Prostate gland (tissue), 2 donors: Measurements from ENCODE around the gene TEFM.

ENCODE experiments used
- CTCF ChIP-seq, 4 experiments: fragments of 200-600 bp in 2 of 4; fragments of 450-650 bp in 2 of 4; sonication (generic) in 2 of 4; IDR thresholded peaks; 1 replicate in 3 of 4; 2 replicates in 1 of 4; pipeline ENCODE4 v1.5.1; 2016 to 2019; ENCODE audit warnings: antibody characterized with exemption in 4 of 4, mild to moderate bottlenecking in 2 of 4, moderate library complexity in 2 of 4
- POLR2A ChIP-seq: fragments of 450-650 bp; IDR thresholded peaks from one replicate; pipeline ENCODE4 v1.6.1; 2016; ENCODE audit warnings: antibody characterized with exemption, mild to moderate bottlenecking

GRCh38 chr17:30927756-30928155, 21.7 kb upstream of the TEFM start:
- no peak for TF ChIP-seq POLR2A
- TF ChIP-seq CTCF (IDR thresholded peaks at IDR 0.05), result no peak
